Body of pancreas (tissue), 4 donors: ENCODE data around the gene RUNX2.

Experiments
- POLR2A ChIP-seq, 3 donors: fragments of 450-650 bp; IDR thresholded peaks; one replicate each; pipeline ENCODE4 v1.6.1; 2016; ENCODE audit warnings: antibody characterized with exemption in 3 of 3, mild to moderate bottlenecking in 2 of 3
- TF ChIP-seq, protein P1 (sequence below), 7 experiments: fragments of 450-650 bp in 4 of 7; fragments of 200-600 bp in 3 of 7; sonication (generic) in 3 of 7; IDR thresholded peaks; one replicate each; pipeline ENCODE4 v1.5.1; 2016 to 2019; ENCODE audit warnings: antibody characterized with exemption in 7 of 7

DNA sequence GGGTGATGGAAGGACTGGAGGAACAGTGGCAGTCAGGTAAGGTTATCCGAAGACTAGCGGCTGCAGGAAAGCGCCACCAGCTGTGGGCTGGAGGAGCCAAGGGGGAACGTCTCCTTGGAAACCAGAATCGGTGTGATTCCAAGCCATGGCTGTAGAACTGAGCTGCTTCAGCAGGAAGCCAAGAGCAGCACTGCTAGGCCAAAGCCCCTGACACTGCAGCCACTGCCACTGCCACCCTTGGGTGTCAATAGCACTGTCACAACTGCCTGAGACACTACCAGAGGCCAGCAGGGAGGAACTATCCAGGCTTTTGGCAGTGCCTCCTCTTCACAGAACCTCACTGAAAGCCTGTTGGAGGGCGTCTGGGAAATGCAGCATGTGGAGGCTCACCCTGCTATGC is 339.2 kb downstream of the RUNX2 start:
- TF ChIP-seq, protein P1, sequence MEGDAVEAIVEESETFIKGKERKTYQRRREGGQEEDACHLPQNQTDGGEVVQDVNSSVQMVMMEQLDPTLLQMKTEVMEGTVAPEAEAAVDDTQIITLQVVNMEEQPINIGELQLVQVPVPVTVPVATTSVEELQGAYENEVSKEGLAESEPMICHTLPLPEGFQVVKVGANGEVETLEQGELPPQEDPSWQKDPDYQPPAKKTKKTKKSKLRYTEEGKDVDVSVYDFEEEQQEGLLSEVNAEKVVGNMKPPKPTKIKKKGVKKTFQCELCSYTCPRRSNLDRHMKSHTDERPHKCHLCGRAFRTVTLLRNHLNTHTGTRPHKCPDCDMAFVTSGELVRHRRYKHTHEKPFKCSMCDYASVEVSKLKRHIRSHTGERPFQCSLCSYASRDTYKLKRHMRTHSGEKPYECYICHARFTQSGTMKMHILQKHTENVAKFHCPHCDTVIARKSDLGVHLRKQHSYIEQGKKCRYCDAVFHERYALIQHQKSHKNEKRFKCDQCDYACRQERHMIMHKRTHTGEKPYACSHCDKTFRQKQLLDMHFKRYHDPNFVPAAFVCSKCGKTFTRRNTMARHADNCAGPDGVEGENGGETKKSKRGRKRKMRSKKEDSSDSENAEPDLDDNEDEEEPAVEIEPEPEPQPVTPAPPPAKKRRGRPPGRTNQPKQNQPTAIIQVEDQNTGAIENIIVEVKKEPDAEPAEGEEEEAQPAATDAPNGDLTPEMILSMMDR (IDR thresholded peaks at IDR 0.05): no peak
- no peak for TF ChIP-seq POLR2A (IDR thresholded peaks at IDR 0.05)
